Pancreas (tissue), 10 donors: ENCODE data around the gene PAM16. TPM values are rescaled to one million over a fixed set of nuclear protein-coding genes. Genes with fewer than 3 reads are reported as not detected.

Source experiments
- ATAC-seq, 4 donors: fragments of 200-7000 bp; cut with Tn5 transposase; one replicate each; pipeline versions ENCODE4 v1.8.0 to v1.9.1; 2020; ENCODE audit warnings: mild to moderate bottlenecking in 4 of 4, moderate library complexity in 4 of 4
- DNase-seq, 6 donors: peaks; one replicate each; pipeline ENCODE4 v3.0.0-alpha.2; 2020
- FAIRE-seq: peaks from 2 replicates; lab custom pipeline; 2012; peaks lifted over from hg19 to GRCh38; lab: Jason Lieb, UNC
- H3K27ac ChIP-seq, 4 donors: fragments of 200-600 bp; sonication (generic); 1 replicate in 3 of 4; 2 replicates in 1 of 4; pipeline versions ENCODE4 v1.5.0 to v1.8.0; 2020
- H3K27me3 ChIP-seq, 4 donors: fragments of 200-600 bp; one replicate each; pipeline ENCODE4 v1.8.0; 2021
- H3K36me3 ChIP-seq, 3 donors: fragments of 200-600 bp; sonication (generic) in 1 of 3; one replicate each; pipeline versions ENCODE4 v1.5.0 to v1.8.0; 2020 to 2021
- H3K4me1 ChIP-seq, 3 donors: fragments of 200-600 bp; one replicate each; pipeline ENCODE4 v1.8.0; 2021
- H3K4me3 ChIP-seq, 4 donors: fragments of 200-600 bp; sonication (generic) in 2 of 4; one replicate each; pipeline versions ENCODE4 v1.5.0 to v1.8.0; 2020 to 2021
- H3K9me3 ChIP-seq, 4 donors: fragments of 200-600 bp; one replicate each; pipeline ENCODE4 v1.8.0; 2021
- WGBS, 2 donors: extraction: QIAGEN DNeasy Blood & Tissue Kit; methylation state at CpG; one replicate each; pipeline ENCODE4 v1.1.7; 2013; 5-methylcytosine and 5-hydroxymethylcytosine counted together
- intact Hi-C, 3 donors: fragments of 100-400 bp; cut with DNase I; formaldehyde crosslinking; loops; one replicate each; pipeline versions ENCODE4 v1.11.1 to v1.14.2; 2022
- polyA plus RNA-seq, 2 donors: library from polyadenylated mRNA; stranded (reverse); fragments of 200-250 nt; gene quantifications; one replicate each; pipeline ENCODE4 v1.2.3, GENCODE V29; 2013
- total RNA-seq, 6 donors: library from RNA; stranded (reverse); fragmentation: NEBNext Ultra II Directional in 4 of 6; extraction: Animal tissue kit (Norgen Biotek cat#: 25700) in 4 of 6; gene quantifications; one replicate each; pipeline versions ENCODE4 v1.2.1 to v1.2.4, GENCODE V29; 2021 to 2023
- TF ChIP-seq, protein P1 (sequence below), 4 donors: fragments of 200-600 bp; sonication (generic) in 3 of 4; IDR thresholded peaks; one replicate each; pipeline versions ENCODE4 v1.5.0 to v1.8.0; 2021; ENCODE audit warnings: antibody characterized with exemption in 4 of 4
- donor health status: healthy with polysubstance abuse.
- donor health status: DM: no; HTN: no; CAD: no; lungs with moderate emphysema.
- donor health status: DM: no; HTN: no; CAD: no.
- donor health status: control.
- donor health status: control.
- donor health status: Bipolar disorder and iron deficiency.
- donor health status: DM: yes; HTN: yes; CAD: no.
- donor health status: DM: no; HTN: no; CAD: no.
- donor health status: DM: no; HTN: no; CAD: no.
- donor health status: DM: yes; HTN: yes; CAD: no.

The PAM16 gene
- total and polyA plus RNA-seq, 8 donors: 12.2 to 106 (median 27.2) TPM

GRCh38 chr16:4382795-4383357 lies 31.8 kb upstream of the PAM16 start:
- Histone ChIP-seq H3K4me1 (no peaks in the 10 kb centered on the region), H3K36me3 (peaks cover 0 to 20% (median 0%) of the 10 kb centered on the region in 3 donors), H3K27me3 (no peaks in the 10 kb centered on the region), H3K27ac (no peak overlapping the region), H3K4me3 (no peak overlapping the region), H3K9me3 (no peaks in the 10 kb centered on the region)
- TF ChIP-seq, protein P1, sequence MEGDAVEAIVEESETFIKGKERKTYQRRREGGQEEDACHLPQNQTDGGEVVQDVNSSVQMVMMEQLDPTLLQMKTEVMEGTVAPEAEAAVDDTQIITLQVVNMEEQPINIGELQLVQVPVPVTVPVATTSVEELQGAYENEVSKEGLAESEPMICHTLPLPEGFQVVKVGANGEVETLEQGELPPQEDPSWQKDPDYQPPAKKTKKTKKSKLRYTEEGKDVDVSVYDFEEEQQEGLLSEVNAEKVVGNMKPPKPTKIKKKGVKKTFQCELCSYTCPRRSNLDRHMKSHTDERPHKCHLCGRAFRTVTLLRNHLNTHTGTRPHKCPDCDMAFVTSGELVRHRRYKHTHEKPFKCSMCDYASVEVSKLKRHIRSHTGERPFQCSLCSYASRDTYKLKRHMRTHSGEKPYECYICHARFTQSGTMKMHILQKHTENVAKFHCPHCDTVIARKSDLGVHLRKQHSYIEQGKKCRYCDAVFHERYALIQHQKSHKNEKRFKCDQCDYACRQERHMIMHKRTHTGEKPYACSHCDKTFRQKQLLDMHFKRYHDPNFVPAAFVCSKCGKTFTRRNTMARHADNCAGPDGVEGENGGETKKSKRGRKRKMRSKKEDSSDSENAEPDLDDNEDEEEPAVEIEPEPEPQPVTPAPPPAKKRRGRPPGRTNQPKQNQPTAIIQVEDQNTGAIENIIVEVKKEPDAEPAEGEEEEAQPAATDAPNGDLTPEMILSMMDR (IDR thresholded peaks at IDR 0.05): no peak
- DNase-seq (peak in 1 of 6 donors; percentile 21), ATAC-seq (no peak), FAIRE-seq (no peak)
- 89 to 91% methylated on average over 21 of the region's 21 CpGs for WGBS, 2 donors
- intact Hi-C loops: no loop called here

- no peaks in the 10 kb centered on the region for H3K9me3 ChIP-seq
- no peak for FAIRE-seq
- DNase-seq: peak in 1 of 6 donors; percentile 67
- no peak for ATAC-seq
- intact Hi-C loops: no loop called here
- H3K27ac ChIP-seq: no peak overlapping the region
- no peak overlapping the region for H3K4me3 ChIP-seq
- WGBS, 2 donors: 94 to 95% methylated on average over 54 to 55 of the region's 55 CpGs
- peaks cover 0 to 2% (median 0%) of the 10 kb centered on the region in 3 donors for H3K4me1 ChIP-seq
- TF ChIP-seq, protein P1 (IDR thresholded peaks at IDR 0.05): no peak
- no peaks in the 10 kb centered on the region for H3K27me3 ChIP-seq
- H3K36me3 ChIP-seq: peaks cover 0 to 20% (median 0%) of the 10 kb centered on the region in 3 donors
Observed at GRCh38 chr16:4381935-4382794, 31.0 kb upstream of the PAM16 start.

DNA sequence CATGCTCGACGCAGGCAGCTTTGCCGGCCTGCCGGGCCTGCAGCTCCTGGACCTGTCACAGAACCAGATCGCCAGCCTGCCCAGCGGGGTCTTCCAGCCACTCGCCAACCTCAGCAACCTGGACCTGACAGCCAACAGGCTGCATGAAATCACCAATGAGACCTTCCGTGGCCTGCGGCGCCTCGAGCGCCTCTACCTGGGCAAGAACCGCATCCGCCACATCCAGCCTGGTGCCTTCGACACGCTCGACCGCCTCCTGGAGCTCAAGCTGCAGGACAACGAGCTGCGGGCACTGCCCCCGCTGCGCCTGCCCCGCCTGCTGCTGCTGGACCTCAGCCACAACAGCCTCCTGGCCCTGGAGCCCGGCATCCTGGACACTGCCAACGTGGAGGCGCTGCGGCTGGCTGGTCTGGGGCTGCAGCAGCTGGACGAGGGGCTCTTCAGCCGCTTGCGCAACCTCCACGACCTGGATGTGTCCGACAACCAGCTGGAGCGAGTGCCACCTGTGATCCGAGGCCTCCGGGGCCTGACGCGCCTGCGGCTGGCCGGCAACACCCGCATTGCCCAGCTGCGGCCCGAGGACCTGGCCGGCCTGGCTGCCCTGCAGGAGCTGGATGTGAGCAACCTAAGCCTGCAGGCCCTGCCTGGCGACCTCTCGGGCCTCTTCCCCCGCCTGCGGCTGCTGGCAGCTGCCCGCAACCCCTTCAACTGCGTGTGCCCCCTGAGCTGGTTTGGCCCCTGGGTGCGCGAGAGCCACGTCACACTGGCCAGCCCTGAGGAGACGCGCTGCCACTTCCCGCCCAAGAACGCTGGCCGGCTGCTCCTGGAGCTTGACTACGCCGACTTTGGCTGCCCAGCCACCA lies 30.2 kb upstream of the PAM16 start:
- Histone ChIP-seq H3K27me3 (no peaks in the 10 kb centered on the region), H3K4me3 (no peak overlapping the region), H3K9me3 (no peaks in the 10 kb centered on the region), H3K27ac (no peak overlapping the region), H3K36me3 (peaks cover 0 to 20% (median 0%) of the 10 kb centered on the region in 3 donors), H3K4me1 (peaks cover 0 to 9% (median 7%) of the 10 kb centered on the region in 3 donors)
- WGBS, 2 donors: 94 to 95% methylated on average over 57 to 59 of the region's 59 CpGs
- TF ChIP-seq, protein P1 (IDR thresholded peaks at IDR 0.05): no peak
- intact Hi-C loops: no loop called here
- no peak for ATAC-seq
- peak in 2 of 6 donors; percentile 24 to 73 for DNase-seq
- FAIRE-seq: no peak

GRCh38 chr16:4380119-4381063 lies 29.3 kb upstream of the PAM16 start:
- TF ChIP-seq, protein P1 (IDR thresholded peaks at IDR 0.05): no peak
- Histone ChIP-seq H3K4me3 (no peak overlapping the region), H3K9me3 (no peaks in the 10 kb centered on the region), H3K36me3 (peaks cover 0 to 20% (median 0%) of the 10 kb centered on the region in 3 donors), H3K27ac (no peak overlapping the region), H3K27me3 (no peaks in the 10 kb centered on the region), H3K4me1 (peaks cover 0 to 15% (median 14%) of the 10 kb centered on the region in 3 donors)
- intact Hi-C loops: no loop called here
- FAIRE-seq: no peak
- DNase-seq: peak in 1 of 6 donors; percentile 71
- 87 to 90% methylated on average over 26 of the region's 26 CpGs for WGBS, 2 donors
- no peak for ATAC-seq
